Bronchial epithelial cell (primary cell): Measurements from ENCODE around the gene ISCU. TPM values are rescaled to one million over a fixed set of nuclear protein-coding genes. Genes with fewer than 3 reads are reported as not detected.

Experiments
- DNase-seq: peaks from one replicate; pipeline ENCODE4 v3.0.0-alpha.2; 2010; ENCODE audit warnings: low read depth
- FAIRE-seq: peaks from 2 replicates; lab custom pipeline; 2011; peaks lifted over from hg19 to GRCh38; lab: Jason Lieb, UNC
- H3K27me3 ChIP-seq: 2 replicates; pipeline ENCODE4 v1.5.1; 2011; ENCODE audit warnings: low read length; ENCODE audit not compliant: control insufficient read depth, insufficient read depth
- H3K36me3 ChIP-seq: 2 replicates; pipeline ENCODE4 v1.5.1; 2011; ENCODE audit warnings: low read length; ENCODE audit not compliant: control insufficient read depth, insufficient read depth
- H3K4me3 ChIP-seq: 2 replicates; pipeline ENCODE4 v1.5.1; 2011; ENCODE audit warnings: mild to moderate bottlenecking, low read depth, low read length, control low read depth
- total RNA-seq: library from RNA; depleted of rRNA; stranded (reverse); fragments of >200 nt; gene quantifications from 2 replicates; pipeline ENCODE4 v1.2.1, GENCODE V29; 2014
- TF ChIP-seq, protein P1 (sequence below): IDR thresholded peaks from 2 replicates; pipeline ENCODE4 v1.5.1; 2011; ENCODE audit warnings: mild to moderate bottlenecking, moderate library complexity, low read length, control low read depth, inconsistent platforms; ENCODE audit not compliant: insufficient read depth, severe bottlenecking

Gene ISCU
- total RNA-seq, 1 donor from 2014 or later: 155 TPM

DNA sequence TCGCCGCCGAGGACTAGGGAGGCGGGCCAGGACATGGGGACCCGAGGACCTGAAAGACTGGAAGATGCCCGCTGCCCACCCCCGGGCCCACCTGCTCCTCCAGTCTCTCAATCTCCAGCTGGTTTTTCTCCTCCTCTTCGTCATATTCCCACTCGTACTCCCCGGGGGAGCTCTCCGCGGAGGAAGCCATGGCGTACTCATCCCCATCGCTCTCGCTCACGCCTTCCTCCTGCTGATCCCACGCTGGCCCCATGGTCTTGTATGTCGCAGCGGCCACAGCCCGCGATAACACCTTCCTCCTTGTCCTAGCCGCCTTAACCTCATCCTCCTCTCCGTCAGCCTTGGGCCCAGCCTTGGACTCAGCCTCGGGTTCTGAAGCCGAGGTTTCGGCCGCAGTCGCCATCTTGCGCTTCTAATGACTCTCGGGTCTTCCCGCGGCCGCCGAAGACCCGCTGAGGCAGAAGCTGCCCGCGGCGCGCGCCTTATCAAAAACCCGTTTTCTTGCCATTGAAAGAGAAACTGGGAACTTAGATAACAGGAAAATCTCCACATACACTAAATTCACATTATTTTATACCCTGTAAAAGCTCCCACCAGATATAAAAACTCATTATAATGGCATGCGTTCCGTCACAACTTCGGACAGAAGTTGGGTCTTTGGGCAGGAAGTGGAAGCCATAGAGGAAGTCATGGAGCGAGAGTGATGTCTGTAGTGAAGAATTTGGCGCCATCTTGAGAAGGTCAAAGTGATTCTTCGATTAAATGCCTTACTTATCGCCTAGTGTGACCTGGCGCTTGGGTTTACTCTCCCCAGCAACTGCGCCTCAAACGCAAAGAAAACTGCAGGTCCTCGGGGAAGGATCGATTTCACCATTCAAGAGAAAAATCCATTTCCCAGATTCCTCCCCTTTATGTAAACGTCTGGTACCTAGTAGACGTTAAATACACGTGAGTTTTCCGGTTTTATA is 1.4 kb upstream of the ISCU start, which contains the start of gene SART3:
TSS of gene SART3 (minus strand) at position 422 of the 968 bp plus-strand sequence. CDS start at position 403, 19 bp downstream.
- TF ChIP-seq, protein P1, sequence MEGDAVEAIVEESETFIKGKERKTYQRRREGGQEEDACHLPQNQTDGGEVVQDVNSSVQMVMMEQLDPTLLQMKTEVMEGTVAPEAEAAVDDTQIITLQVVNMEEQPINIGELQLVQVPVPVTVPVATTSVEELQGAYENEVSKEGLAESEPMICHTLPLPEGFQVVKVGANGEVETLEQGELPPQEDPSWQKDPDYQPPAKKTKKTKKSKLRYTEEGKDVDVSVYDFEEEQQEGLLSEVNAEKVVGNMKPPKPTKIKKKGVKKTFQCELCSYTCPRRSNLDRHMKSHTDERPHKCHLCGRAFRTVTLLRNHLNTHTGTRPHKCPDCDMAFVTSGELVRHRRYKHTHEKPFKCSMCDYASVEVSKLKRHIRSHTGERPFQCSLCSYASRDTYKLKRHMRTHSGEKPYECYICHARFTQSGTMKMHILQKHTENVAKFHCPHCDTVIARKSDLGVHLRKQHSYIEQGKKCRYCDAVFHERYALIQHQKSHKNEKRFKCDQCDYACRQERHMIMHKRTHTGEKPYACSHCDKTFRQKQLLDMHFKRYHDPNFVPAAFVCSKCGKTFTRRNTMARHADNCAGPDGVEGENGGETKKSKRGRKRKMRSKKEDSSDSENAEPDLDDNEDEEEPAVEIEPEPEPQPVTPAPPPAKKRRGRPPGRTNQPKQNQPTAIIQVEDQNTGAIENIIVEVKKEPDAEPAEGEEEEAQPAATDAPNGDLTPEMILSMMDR: no peak
- peaks cover 14% of the 10 kb centered on the region for H3K36me3 ChIP-seq
- DNase-seq (peak; percentile 90), FAIRE-seq (no peak)
- H3K4me3 ChIP-seq: peak within 1 kb of the TSS; percentile 95
- H3K27me3 ChIP-seq: no peaks in the 10 kb centered on the region

DNA sequence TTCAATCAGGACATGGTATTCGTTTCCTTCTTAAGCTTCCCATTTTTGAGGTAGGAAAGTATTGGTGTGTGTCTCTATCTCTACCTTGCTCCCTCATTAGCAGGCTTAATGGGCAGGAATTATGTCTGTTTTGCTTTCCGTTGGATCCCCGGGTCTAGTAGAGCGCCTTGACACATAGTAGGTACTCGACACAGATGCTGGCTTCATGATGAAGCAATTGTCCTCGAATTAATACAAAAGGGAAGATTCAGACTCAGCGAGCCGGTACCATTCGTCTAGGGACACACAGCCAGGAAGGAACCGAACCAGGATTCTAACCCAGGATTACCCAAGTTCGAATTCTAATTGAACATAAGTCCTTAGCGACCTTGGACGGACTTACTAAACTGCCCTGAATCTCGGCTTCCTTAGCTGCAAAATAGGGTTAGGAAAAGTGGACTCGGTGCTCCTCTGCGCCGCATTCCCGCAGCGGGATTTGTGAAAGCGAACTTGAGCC is 496 bp upstream of the ISCU start:
- H3K4me3 ChIP-seq: peak overlapping the region; percentile 95
- TF ChIP-seq, protein P1: no peak
- no peak for DNase-seq
- FAIRE-seq: no peak
- H3K36me3 ChIP-seq: peaks cover 16% of the 10 kb centered on the region
- H3K27me3 ChIP-seq: no peaks in the 10 kb centered on the region

DNA sequence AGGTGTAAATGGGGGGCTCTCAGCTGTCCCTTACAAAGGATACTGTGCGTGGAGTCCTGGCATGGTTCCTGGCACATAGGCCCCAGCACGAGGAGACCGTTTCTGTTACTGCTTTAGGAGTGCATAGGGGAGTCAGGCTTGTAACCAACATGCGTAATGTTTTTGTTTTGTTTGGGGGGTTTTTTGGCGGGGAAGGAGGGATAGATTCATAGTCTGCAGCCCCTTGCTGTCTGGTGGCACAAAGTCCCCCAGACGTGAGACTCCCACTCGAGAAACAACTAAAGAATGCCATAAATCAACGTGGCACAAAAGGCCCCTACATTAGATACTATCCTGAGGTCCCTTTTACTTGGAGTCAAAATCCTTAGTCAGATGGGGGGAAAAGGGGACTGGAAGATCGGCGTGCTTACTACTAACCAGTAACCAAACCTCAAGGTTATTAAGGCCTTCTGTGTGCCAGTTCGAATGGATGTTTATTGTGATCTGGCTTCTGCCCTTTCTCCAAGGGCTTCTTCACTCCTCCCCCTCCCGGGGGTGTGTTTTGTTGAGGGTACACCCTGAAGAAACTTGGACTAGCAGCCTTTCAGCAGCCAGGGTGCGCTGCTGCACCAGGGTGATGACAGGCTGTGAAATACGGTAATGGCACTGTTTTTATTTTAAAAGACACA is 874 bp downstream of the ISCU start:
- Histone ChIP-seq H3K27me3 (no peaks in the 10 kb centered on the region), H3K4me3 (peak overlapping the region; percentile 95), H3K36me3 (peaks cover 25% of the 10 kb centered on the region)
- TF ChIP-seq, protein P1: peak; percentile 86
- peak; percentile 81 for DNase-seq
- no peak for FAIRE-seq

DNA sequence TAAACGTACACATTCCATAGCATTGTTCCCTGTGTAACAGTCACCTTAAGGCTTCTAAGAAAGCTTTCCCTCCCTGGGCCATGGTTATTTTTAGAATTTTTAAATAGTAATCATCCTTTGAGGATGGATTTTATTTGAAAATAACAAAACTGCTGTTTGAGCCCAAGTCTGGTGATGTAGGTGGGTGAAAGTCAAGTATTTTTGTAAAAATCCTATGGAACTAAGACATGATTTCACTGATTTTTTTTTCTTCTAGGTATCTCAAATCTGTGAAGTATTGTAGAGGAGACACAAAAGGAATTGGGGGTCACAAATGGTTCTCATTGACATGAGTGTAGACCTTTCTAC is 1.4 kb downstream of the ISCU start:
- H3K27me3 ChIP-seq: no peaks in the 10 kb centered on the region
- TF ChIP-seq, protein P1: no peak
- H3K36me3 ChIP-seq: peaks cover 28% of the 10 kb centered on the region
- H3K4me3 ChIP-seq: no peak overlapping the region
- FAIRE-seq (no peak), DNase-seq (no peak)

DNA sequence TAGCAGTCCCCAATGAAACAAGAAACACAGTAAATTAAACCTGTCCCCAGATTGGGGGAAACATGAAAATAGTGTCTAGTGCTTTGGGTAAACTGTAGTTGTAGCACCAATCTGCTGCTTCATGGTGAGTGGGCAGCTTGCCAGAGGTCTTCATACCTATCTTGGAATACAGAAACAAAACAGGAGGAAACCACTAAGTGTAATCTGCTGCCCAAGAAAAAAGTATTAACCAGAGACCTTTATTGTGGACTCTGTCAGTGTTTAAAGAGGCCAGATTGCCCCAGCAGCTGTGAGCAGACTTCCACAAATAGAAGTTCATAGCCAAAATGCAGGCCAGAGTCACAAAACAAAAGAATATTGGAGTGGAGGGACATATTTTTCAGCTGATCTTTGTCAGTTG is 2.3 kb downstream of the ISCU start:
- TF ChIP-seq, protein P1: no peak
- FAIRE-seq (no peak), DNase-seq (no peak)
- H3K4me3 ChIP-seq: no peak overlapping the region
- no peaks in the 10 kb centered on the region for H3K27me3 ChIP-seq
- H3K36me3 ChIP-seq: peaks cover 29% of the 10 kb centered on the region
